Stimulated activated CD4-positive, alpha-beta T cell treated with anti-CD3 and anti-CD28 coated beads, Interleukin-1b, Interleukin-23, amount 100 ng/mL, for 48 hours (primary cell): ENCODE measurements around the gene SPPL3.
A peak's percentile ranks its signal among the peaks of the same experiment; 100 is the strongest.
"Not testable (repeated sequence)": the region's sequence is repeated elsewhere in the genome, so short reads cannot be mapped to it uniquely, and the experiment has no call there.

Source experiments
- DNase-seq: peaks from one replicate; pipeline ENCODE4 v3.0.0-alpha.2; 2020

Gene SPPL3

DNA sequence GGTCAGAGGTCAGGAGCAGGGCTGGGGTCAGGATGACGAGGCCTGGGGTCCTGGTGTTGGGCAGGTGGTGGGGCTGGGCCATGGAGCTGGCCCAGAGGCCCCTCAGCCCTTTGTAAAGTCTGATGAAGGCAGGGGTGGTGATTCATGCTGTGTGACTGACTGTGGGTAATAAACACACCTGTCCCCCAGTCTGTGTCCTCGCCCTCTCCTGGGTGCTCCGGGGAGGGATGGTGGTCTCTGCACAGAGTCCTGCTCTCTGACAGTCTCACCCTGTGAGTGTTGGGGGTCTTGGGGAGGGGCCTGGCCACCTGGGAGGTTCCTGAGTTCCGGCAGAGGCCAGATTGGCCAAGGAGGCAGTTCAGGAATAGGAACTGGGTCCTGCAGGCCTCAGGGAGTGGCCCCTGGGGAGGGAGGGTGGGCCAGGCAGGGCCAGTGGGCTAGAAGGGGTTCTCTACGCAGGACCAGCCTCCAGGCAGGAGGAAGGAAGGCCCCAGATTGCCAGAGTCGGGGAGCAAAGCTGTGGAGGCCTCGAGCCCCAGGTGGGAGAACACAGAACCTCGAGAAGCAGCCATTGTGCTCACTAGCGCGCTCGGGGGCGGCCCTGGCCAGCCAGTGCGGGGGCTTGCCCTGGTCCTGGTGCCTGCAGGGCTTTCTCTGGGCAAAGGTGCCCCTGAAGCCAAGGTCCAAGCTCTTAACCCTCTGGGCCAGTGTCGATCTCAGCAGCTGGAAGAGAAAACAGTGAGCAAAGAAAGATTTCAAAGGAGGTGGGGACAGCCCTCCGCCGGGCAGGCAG is 164.1 kb downstream of the SPPL3 start:
- DNase-seq = no peak

GRCh38 chr12:120739031-120739762 is 165.0 kb downstream of the SPPL3 start:
- no peak for DNase-seq

GRCh38 chr12:120738252-120739030 is 165.7 kb downstream of the SPPL3 start:
- no peak for DNase-seq

DNA sequence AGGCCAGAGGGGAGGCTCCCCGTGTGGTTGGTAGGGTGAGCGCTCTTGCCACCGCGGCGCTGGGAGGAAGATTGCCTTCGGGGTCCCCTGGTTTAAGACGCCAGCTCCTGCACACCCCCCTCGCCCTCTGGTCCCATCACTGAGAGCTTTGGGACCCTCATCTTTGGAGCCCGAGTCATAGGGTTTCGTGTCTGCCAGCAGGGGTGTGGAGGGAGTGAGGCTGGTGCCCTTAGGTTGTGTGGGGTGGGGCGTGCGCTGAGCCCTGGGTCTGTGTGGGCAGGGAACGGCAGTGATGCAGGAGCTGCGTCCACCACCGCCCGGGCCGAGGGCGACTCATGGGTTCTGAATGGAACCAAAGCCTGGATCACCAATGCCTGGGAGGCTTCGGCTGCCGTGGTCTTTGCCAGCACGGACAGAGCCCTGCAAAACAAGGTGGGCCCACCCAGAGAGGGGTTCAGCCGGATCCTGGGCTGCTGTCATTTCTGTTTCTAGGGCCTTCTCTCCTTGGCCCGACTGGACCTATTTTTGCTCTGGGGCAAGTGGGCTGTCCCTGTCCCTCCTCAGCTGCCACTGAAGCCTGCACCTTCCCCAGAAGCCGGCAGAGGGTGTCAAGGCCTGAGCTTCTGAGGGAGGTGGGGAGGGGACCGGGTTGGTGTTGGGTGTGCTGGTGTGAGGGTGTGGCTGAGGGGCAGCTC is 166.5 kb downstream of the SPPL3 start:
- DNase-seq = no peak

DNA sequence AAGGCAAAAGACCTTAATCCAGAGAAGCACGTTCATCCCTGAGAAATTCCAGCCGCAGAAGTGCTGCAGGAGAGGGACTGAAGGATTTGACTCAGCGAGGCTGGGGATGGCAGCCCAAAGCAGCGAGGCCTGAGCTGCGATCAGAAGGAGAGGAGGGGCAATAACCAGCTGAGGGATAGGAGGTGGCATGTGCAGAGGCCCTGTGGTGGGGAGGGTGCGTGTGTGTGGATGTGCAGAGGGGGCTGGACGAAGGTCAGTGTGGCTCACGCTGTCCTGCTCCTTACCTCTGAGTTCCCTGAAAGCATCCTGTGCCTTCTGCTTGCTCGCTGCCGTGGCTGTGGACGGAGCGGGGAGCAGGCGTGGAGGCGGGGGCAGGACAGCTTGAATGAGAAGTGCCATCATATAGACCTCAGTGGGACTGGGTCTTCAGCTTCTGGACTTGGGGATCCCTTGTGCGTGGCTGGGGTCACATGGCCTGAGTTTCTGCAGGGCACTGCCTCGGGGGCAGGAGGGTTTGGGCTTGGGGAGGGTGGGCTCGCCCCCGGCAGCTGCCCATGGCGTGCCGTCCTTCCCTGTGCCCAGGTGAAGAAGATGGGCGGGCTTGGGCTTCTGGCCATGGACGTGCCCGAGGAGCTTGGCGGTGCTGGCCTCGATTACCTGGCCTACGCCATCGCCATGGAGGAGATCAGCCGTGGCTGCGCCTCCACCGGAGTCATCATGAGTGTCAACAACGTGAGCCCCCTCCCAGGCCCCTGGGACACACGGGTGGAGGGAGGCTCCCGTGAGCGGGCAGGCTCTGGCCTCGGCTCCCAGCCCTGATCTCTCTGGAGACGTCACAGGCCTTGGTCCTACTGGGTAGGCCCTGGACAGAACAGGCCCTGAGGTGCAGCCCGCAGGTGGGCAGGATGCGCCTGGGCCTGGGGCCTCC is 167.5 kb downstream of the SPPL3 start:
- DNase-seq = no peak

DNA sequence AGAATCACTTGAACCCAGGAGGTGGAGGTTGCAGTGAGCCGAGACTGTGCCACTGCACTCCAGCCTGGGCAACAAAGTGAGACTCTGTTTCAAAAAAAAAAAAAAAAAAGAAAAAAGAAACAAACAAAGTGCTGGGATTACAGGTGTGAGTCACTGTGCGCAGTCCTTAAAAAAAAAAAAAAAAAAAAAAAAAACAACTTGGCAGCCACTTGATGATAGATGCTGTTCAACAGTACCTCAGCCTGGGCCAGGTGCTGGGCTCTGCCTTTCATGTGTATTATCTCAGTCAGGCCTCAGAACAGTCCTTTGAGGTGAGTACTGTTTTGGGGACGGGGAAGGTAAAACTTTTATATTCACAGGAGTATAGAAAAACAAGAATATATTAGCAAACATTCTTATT is 169.0 kb downstream of the SPPL3 start:
- no peak for DNase-seq

DNA sequence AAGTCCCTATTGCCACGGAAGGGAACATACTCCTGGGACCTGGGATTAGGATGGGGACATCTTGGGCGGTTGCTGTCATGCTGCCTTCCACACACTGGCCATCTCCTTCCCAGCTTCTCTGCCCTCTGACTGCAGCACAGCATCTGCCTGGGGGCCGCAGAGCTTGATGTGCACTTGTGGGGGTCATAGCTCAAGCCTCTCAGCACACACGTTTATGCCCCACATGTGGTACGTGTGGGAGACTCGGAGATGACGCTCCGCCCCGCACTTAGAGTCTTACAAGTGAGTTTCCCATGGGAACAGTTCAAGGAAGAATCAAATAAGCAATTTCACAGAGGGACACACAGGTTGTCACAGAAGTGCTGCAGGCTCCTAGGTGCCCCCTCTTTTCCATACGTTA is 169.9 kb downstream of the SPPL3 start:
- DNase-seq = no peak

DNA sequence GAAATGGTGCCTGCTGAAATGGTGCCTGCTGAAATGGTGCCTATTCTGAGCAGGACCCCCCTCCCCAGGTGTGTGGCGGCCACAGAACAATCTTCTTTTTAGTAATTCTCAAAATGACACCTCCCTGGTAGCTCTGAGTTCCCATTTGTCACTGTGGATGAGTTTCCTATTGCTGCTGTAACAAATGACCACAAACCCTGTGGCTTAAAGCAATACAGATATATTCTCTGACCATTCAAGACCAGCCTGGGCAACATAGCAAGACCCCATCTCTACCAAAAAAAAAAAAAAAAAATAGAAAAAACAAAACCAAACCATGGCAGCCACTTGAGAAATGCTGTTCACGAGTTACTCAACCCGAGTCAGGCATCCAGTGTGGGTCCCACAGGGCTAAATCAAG is 170.6 kb downstream of the SPPL3 start:
- no peak for DNase-seq

- not testable (repeated sequence) for DNase-seq
These were observed 172.0 kb downstream of the SPPL3 start for GRCh38 chr12:120732198-120732597.

DNA sequence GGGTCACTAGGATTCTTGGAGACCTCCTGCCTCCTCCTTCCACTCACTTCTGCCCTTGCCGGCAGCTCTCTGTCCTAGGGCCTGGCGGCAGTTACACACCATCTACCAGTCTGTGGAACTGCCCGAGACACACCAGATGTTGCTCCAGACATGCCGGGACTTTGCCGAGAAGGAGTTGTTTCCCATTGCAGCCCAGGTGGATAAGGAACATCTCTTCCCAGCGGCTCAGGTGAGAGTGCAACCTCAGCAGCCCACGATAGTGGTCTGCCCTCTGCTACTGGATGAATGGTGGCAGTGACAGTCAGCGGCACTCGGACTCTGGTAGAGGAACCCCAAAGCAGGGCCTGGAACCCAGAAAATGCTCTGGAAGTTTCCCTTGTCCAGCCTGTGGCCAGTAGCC is 177.2 kb downstream of the SPPL3 start:
- DNase-seq = no peak

DNA sequence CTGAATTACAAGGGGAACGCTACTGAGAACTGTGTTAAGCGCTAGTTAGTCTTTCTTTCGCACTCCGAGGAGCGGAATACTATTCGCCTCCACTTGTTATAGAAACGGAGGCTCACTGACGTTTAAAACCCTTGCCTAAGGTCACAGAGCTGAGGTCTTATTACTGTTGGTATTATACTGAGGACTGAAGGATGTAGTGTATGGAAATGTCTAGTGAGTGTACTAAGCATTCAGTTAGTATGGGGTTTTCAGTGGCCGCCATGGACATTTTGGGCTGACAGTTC is 177.7 kb downstream of the SPPL3 start:
- no peak for DNase-seq

- DNase-seq = peak; percentile 85
These were observed 178.3 kb downstream of the SPPL3 start, which contains the start of gene ACADS for GRCh38 chr12:120725659-120726509. Gene ACADS (plus strand): TSS chr12:120725826. CDS start chr12:120725886, 60 bp downstream.

- no peak for DNase-seq
These were observed 179.0 kb downstream of the SPPL3 start for GRCh38 chr12:120725151-120725658.

GRCh38 chr12:120724720-120725119 is 179.4 kb downstream of the SPPL3 start:
- DNase-seq = no peak

- no peak for DNase-seq
These were observed 181.4 kb downstream of the SPPL3 start for GRCh38 chr12:120722784-120723183.

- no peak for DNase-seq
These were observed 182.3 kb downstream of the SPPL3 start for GRCh38 chr12:120721866-120722265.

- no peak for DNase-seq
These were observed 183.0 kb downstream of the SPPL3 start for GRCh38 chr12:120720987-120721801.

DNA sequence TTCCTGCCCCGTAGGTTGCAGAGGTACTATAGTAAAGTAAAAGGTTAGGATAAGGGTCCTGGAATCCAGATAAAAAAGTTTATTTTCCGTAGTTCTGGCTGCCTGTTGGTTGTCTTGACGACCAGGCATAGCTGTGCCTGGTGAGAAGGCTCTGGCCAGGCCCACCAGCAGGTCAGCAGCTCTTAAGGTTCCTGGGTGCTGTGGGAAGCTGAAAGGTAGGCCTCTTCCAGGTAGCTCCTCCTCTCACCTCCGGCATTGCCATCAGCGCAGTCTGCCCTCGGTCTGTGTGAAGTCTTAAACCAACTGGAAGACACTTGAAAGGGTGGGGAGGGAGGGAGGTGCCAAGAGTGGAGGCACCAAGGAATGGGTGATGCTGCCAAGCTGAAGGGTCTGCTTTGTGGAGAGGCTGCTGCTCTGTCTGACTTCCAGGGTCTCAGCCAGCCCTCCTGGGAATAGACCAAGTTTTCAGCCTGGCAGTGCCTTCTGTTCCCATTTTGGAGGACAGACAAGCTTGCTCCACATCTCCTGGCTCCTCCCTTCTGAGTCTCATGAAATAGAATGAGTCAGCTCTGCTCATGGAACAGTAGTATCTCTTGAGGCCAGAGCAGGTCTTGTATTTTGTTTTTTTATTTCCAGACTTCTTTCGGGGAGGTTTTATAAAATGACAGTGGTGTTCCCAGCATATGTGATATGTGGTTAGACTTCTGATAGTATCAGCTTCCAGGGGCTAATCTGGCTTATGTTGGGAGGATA is 183.7 kb downstream of the SPPL3 start:
- DNase-seq = no peak
